NCI-H187 treated with DMSO at 0.1 percent for 48 hours (cell line): ENCODE measurements around the gene SCIMP.
"Not testable (repeated sequence)": the region's sequence is repeated elsewhere in the genome, so short reads cannot be mapped to it uniquely, and the experiment has no call there.

Source experiments
- DNase-seq: peaks from one replicate; lab custom pipeline; 2025; lab: John Stamatoyannopoulos, UW

Gene SCIMP

GRCh38 chr17:5234645-5235576 is at the start of gene SCIMP:
SCIMP (minus strand) TSS chr17:5234860; CDS start chr17:5234755, 105 bp downstream.
- DNase-seq: no peak

GRCh38 chr17:5283571-5284315 is 49.1 kb upstream of the SCIMP start:
- DNase-seq: no peak

GRCh38 chr17:5282642-5283217 is 48.1 kb upstream of the SCIMP start:
- no peak for DNase-seq

- peak; percentile 0 for DNase-seq
Observed at GRCh38 chr17:5281814-5282641, 47.4 kb upstream of the SCIMP start, which contains the start of gene RABEP1. RABEP1 (plus strand) TSS chr17:5282284; CDS start chr17:5282487, 203 bp downstream.

- DNase-seq: no peak
Observed at GRCh38 chr17:5272322-5272721, 37.7 kb upstream of the SCIMP start.

GRCh38 chr17:5269241-5269960 is 34.7 kb upstream of the SCIMP start:
- no peak for DNase-seq

GRCh38 chr17:5264893-5265292 is 30.2 kb upstream of the SCIMP start:
- no peak for DNase-seq

GRCh38 chr17:5263441-5263840 is 28.8 kb upstream of the SCIMP start:
- no peak for DNase-seq

- no peak for DNase-seq
Observed at GRCh38 chr17:5262416-5262991, 27.8 kb upstream of the SCIMP start.

- no peak for DNase-seq
Observed at GRCh38 chr17:5260542-5260941, 25.9 kb upstream of the SCIMP start.

- no peak for DNase-seq
Observed at GRCh38 chr17:5257124-5257523, 22.5 kb upstream of the SCIMP start.

- DNase-seq: no peak
Observed at GRCh38 chr17:5254903-5255521, 20.4 kb upstream of the SCIMP start.

GRCh38 chr17:5254414-5254813 is 19.8 kb upstream of the SCIMP start:
- DNase-seq: no peak

- no peak for DNase-seq
Observed at GRCh38 chr17:5249615-5250014, 15.0 kb upstream of the SCIMP start.

- DNase-seq: no peak
Observed at GRCh38 chr17:5248821-5249479, 14.3 kb upstream of the SCIMP start.

GRCh38 chr17:5247621-5248020 is 13.0 kb upstream of the SCIMP start:
- no peak for DNase-seq

- DNase-seq: no peak
Observed at GRCh38 chr17:5241861-5242671, 7.4 kb upstream of the SCIMP start.

- DNase-seq: not testable (repeated sequence)
Observed at GRCh38 chr17:5239769-5240168, 5.1 kb upstream of the SCIMP start.

- DNase-seq: no peak
Observed at GRCh38 chr17:5238333-5238732, 3.7 kb upstream of the SCIMP start.
